IPS DF 4.7 (cell line): Measurements from ENCODE around the gene RBM45.

Source experiments
- DNase-seq: peaks from one replicate; pipeline ENCODE4 v3.0.0-alpha.2; 2013; ENCODE audit warnings: low spot score; ENCODE audit errors: extremely low read depth

Gene RBM45

GRCh38 chr2:178159966-178160365 is 47.7 kb downstream of the RBM45 start:
- DNase-seq = no peak

GRCh38 chr2:178160601-178161000 is 48.4 kb downstream of the RBM45 start:
- DNase-seq = no peak

GRCh38 chr2:178163395-178163794 is 51.2 kb downstream of the RBM45 start:
- no peak for DNase-seq

GRCh38 chr2:178163911-178164310 is 51.7 kb downstream of the RBM45 start:
- DNase-seq = no peak

- DNase-seq = no peak
These were observed 61.4 kb downstream of the RBM45 start for GRCh38 chr2:178173657-178174056.

GRCh38 chr2:178177066-178177679 is 64.9 kb downstream of the RBM45 start:
- no peak for DNase-seq
